Neuronal stem cell (in vitro differentiated cells): Measurements from ENCODE around the gene WDR18.

Experiments used
- DNase-seq: peaks from one replicate; pipeline ENCODE4 v3.0.0-alpha.2; 2013; ENCODE audit warnings: low spot score
- H2AFZ ChIP-seq: one replicate; pipeline ENCODE4 v1.6.1; 2013; ENCODE audit warnings: mild to moderate bottlenecking, low read length, inconsistent platforms
- H2AK5ac ChIP-seq: 2 replicates; pipeline ENCODE4 v1.6.1; 2013; ENCODE audit warnings: low read depth, mild to moderate bottlenecking, inconsistent platforms, low read length, moderate library complexity, mixed read lengths
- H2BK120ac ChIP-seq: 2 replicates; pipeline ENCODE4 v1.6.1; 2013; ENCODE audit warnings: low read depth, mild to moderate bottlenecking, inconsistent platforms, low read length, moderate library complexity, mixed read lengths
- H2BK12ac ChIP-seq: one replicate; pipeline ENCODE4 v1.6.1; 2013; ENCODE audit warnings: low read length, inconsistent platforms
- H2BK15ac ChIP-seq: 2 replicates; pipeline ENCODE4 v1.6.1; 2013; ENCODE audit warnings: mild to moderate bottlenecking, low read length, inconsistent platforms, mixed read lengths
- H2BK5ac ChIP-seq: one replicate; pipeline ENCODE4 v1.6.1; 2013; ENCODE audit warnings: inconsistent platforms, mild to moderate bottlenecking, low read length, moderate library complexity
- H3K14ac ChIP-seq: one replicate; pipeline ENCODE4 v1.6.1; 2013; ENCODE audit warnings: low read length, inconsistent platforms
- H3K18ac ChIP-seq: 2 replicates; pipeline ENCODE4 v1.6.1; 2013; ENCODE audit warnings: low read length, inconsistent platforms
- H3K23ac ChIP-seq: 2 replicates; pipeline ENCODE4 v1.6.1; 2013; ENCODE audit warnings: low read depth, mild to moderate bottlenecking, mixed read lengths, low read length, inconsistent platforms; ENCODE audit not compliant: poor library complexity
- H3K27ac ChIP-seq: replicated peaks from 3 replicates; pipeline ENCODE4 v1.5.1; 2013; ENCODE audit warnings: low read length, inconsistent platforms
- H3K27me3 ChIP-seq, 3 experiments: 2 replicates each; pipeline ENCODE4 v1.6.1; 2013; ENCODE audit warnings: low read length in 3 of 3, mild to moderate bottlenecking in 2 of 3, inconsistent platforms in 1 of 3, low read depth in 1 of 3, mixed read lengths in 1 of 3, moderate library complexity in 1 of 3; ENCODE audit not compliant: control insufficient read depth in 3 of 3, insufficient read depth in 3 of 3
- H3K36me3 ChIP-seq, 2 donors: replicated peaks in 1 of 2; 2 replicates each; pipeline ENCODE4 v1.6.1; 2013; ENCODE audit warnings: low read length in 2 of 2; ENCODE audit not compliant: control insufficient read depth in 2 of 2, insufficient read depth in 2 of 2
- H3K4ac ChIP-seq: 2 replicates; pipeline ENCODE4 v1.6.1; 2013; ENCODE audit warnings: inconsistent platforms, mild to moderate bottlenecking, low read length, moderate library complexity
- H3K4me1 ChIP-seq, 2 donors: 1 replicate in 1 of 2; 2 replicates in 1 of 2; pipeline ENCODE4 v1.6.1; 2013; ENCODE audit warnings: low read length in 2 of 2, low read depth in 1 of 2; ENCODE audit not compliant: control insufficient read depth in 2 of 2, insufficient read depth in 1 of 2
- H3K4me2 ChIP-seq: one replicate; pipeline ENCODE4 v1.6.1; 2013; ENCODE audit warnings: mild to moderate bottlenecking, low read length, inconsistent platforms; ENCODE audit not compliant: insufficient read depth, poor library complexity, severe bottlenecking
- H3K4me3 ChIP-seq, 2 donors: 2 replicates each; pipeline ENCODE4 v1.5.1; 2013; ENCODE audit warnings: low read length in 2 of 2, mild to moderate bottlenecking in 2 of 2, inconsistent platforms in 1 of 2, moderate library complexity in 1 of 2
- H3K79me1 ChIP-seq: one replicate; pipeline ENCODE4 v1.6.1; 2013; ENCODE audit warnings: low read depth, mild to moderate bottlenecking, inconsistent platforms, low read length, moderate library complexity
- H3K9ac ChIP-seq: one replicate; pipeline ENCODE4 v1.6.1; 2013; ENCODE audit warnings: mild to moderate bottlenecking, low read depth, low read length, inconsistent platforms; ENCODE audit not compliant: poor library complexity
- H3K9me3 ChIP-seq, 2 donors: replicated peaks in 1 of 2; 2 replicates each; pipeline versions ENCODE3 to v1.6.1; 2013; ENCODE audit warnings: low read length in 2 of 2, mild to moderate bottlenecking in 2 of 2, inconsistent platforms in 1 of 2, low read depth in 1 of 2, mixed read lengths in 1 of 2, moderate library complexity in 1 of 2; ENCODE audit not compliant: control insufficient read depth in 2 of 2, insufficient read depth in 1 of 2
- H4K8ac ChIP-seq: one replicate; pipeline ENCODE4 v1.6.1; 2013; ENCODE audit warnings: low read depth, mild to moderate bottlenecking, inconsistent platforms, low read length, moderate library complexity
- H4K91ac ChIP-seq: one replicate; pipeline ENCODE4 v1.6.1; 2013; ENCODE audit warnings: low read length, low read depth, mild to moderate bottlenecking, inconsistent platforms; ENCODE audit not compliant: poor library complexity
- WGBS, 2 donors: extraction: QIAGEN DNeasy Blood & Tissue Kit; methylation state at CpG; one replicate each; pipeline ENCODE4 v1.1.7; 2013; ENCODE audit warnings: missing lambda C conversion rate in 2 of 2, mixed read lengths in 1 of 2; ENCODE audit not compliant: insufficient read length in 2 of 2, insufficient replicate concordance in 1 of 2; ENCODE audit errors: extremely low coverage in 2 of 2; 5-methylcytosine and 5-hydroxymethylcytosine counted together

Gene WDR18

GRCh38 chr19:994516-994915 is 10.4 kb downstream of the WDR18 start:
- no peak overlapping the region for H4K91ac ChIP-seq
- H2BK15ac ChIP-seq, result no peak overlapping the region
- H2BK5ac ChIP-seq, result no peak overlapping the region
- H3K27me3 ChIP-seq, result peaks cover 0 to 34% (median 9%) of the 10 kb centered on the region in 3 experiments
- H2BK120ac ChIP-seq, result no peak overlapping the region
- H2BK12ac ChIP-seq, result no peak overlapping the region
- H2AFZ ChIP-seq, result no peak overlapping the region
- H3K4me2 ChIP-seq, result no peak overlapping the region
- H3K27ac ChIP-seq, result no peak overlapping the region
- no peak overlapping the region for H3K9ac ChIP-seq
- peaks cover 6% of the 10 kb centered on the region for H3K79me1 ChIP-seq
- H3K23ac ChIP-seq, result no peak overlapping the region
- no peak overlapping the region for H3K14ac ChIP-seq
- DNase-seq, result no peak
- H3K36me3 ChIP-seq, result peaks cover 13 to 38% of the 10 kb centered on the region in 2 donors
- peaks cover 3 to 6% of the 10 kb centered on the region in 2 donors for H3K4me1 ChIP-seq
- WGBS, 2 donors, result no CpG with 5 or more reads among the region's 18 CpGs
- H3K4me3 ChIP-seq, result no peak overlapping the region
- no peak overlapping the region for H4K8ac ChIP-seq
- no peak overlapping the region for H2AK5ac ChIP-seq
- no peak overlapping the region for H3K4ac ChIP-seq
- H3K18ac ChIP-seq, result no peak overlapping the region
- H3K9me3 ChIP-seq, result no peaks in the 10 kb centered on the region

- Histone ChIP-seq H2BK5ac (no peak overlapping the region), H3K9ac (no peak overlapping the region), H3K4me3 (no peak overlapping the region), H3K14ac (no peak overlapping the region), H2AK5ac (peak overlapping the region; percentile 75), H3K36me3 (peaks cover 9 to 31% of the 10 kb centered on the region in 2 donors), H3K27ac (no peak overlapping the region), H2BK15ac (peak overlapping the region; percentile 55), H3K4me2 (no peak overlapping the region), H3K79me1 (peaks cover 6% of the 10 kb centered on the region), H4K8ac (no peak overlapping the region), H3K4me1 (peaks cover 3 to 6% of the 10 kb centered on the region in 2 donors), H3K27me3 (peaks cover 0 to 35% (median 10%) of the 10 kb centered on the region in 3 experiments), H4K91ac (no peak overlapping the region), H3K9me3 (no peaks in the 10 kb centered on the region), H2AFZ (no peak overlapping the region), H3K23ac (peak overlapping the region; percentile 96), H2BK12ac (peak overlapping the region; percentile 58), H2BK120ac (peak overlapping the region; percentile 18), H3K18ac (no peak overlapping the region), H3K4ac (no peak overlapping the region)
- no peak for DNase-seq
- no CpG with 5 or more reads among the region's 26 CpGs for WGBS, 2 donors
These were observed 11.1 kb downstream of the WDR18 start for GRCh38 chr19:995051-995827.

GRCh38 chr19:996051-996838 is 12.1 kb downstream of the WDR18 start:
- Histone ChIP-seq H3K79me1 (peaks cover 6% of the 10 kb centered on the region), H2BK120ac (peak overlapping the region; percentile 18), H3K36me3 (peaks cover 0 to 21% of the 10 kb centered on the region in 2 donors), H3K4ac (no peak overlapping the region), H3K9ac (peak overlapping the region; percentile 86), H2BK5ac (peak overlapping the region; percentile 53), H2AK5ac (peak overlapping the region; percentile 75), H3K23ac (peak overlapping the region; percentile 96), H3K4me1 (peaks cover 7 to 8% of the 10 kb centered on the region in 2 donors), H2AFZ (no peak overlapping the region), H4K91ac (no peak overlapping the region), H2BK15ac (peak overlapping the region; percentile 67), H3K4me3 (no peak overlapping the region), H3K18ac (peak overlapping the region; percentile 94), H3K9me3 (no peaks in the 10 kb centered on the region), H3K27ac (no peak overlapping the region), H3K14ac (peak overlapping the region; percentile 56), H4K8ac (peak overlapping the region; percentile 82), H2BK12ac (peak overlapping the region; percentile 84), H3K27me3 (peaks cover 0 to 43% (median 15%) of the 10 kb centered on the region in 3 experiments), H3K4me2 (peak overlapping the region; percentile 45)
- no CpG with 5 or more reads among the region's 64 CpGs for WGBS, 2 donors
- no peak for DNase-seq

GRCh38 chr19:998064-998463 is 13.9 kb downstream of the WDR18 start:
- Histone ChIP-seq H3K18ac (no peak overlapping the region), H3K9me3 (no peaks in the 10 kb centered on the region), H3K4ac (no peak overlapping the region), H3K79me1 (peaks cover 2% of the 10 kb centered on the region), H2BK5ac (no peak overlapping the region), H2BK15ac (peak overlapping the region; percentile 49), H2BK120ac (no peak overlapping the region), H3K9ac (no peak overlapping the region), H4K91ac (no peak overlapping the region), H3K4me2 (no peak overlapping the region), H3K23ac (no peak overlapping the region), H3K27me3 (peaks cover 0 to 47% (median 17%) of the 10 kb centered on the region in 3 experiments), H4K8ac (no peak overlapping the region), H3K27ac (no peak overlapping the region), H2AK5ac (peak overlapping the region; percentile 56), H2AFZ (no peak overlapping the region), H3K4me1 (peaks cover 11% of the 10 kb centered on the region in 2 donors), H2BK12ac (peak overlapping the region; percentile 41), H3K4me3 (no peak overlapping the region), H3K36me3 (peaks cover 0 to 10% of the 10 kb centered on the region in 2 donors), H3K14ac (peak overlapping the region; percentile 38)
- DNase-seq, result no peak
- WGBS, 2 donors, result no CpG with 5 or more reads among the region's 6 CpGs
